ENCODE measurements around the gene MAMLD1. TPM values are rescaled to one million over a fixed set of nuclear protein-coding genes. Genes with fewer than 3 reads are reported as not detected.
A peak's percentile ranks its signal among the peaks of the same experiment; 100 is the strongest.

The MAMLD1 gene
- total RNA-seq, 1 experiment from 2014 or later, result 3.2 TPM

- no peak for DNase-seq (ENCODE audit: low spot score)
- Histone ChIP-seq H3K27ac (ENCODE audit: low read depth, low read length, poor library complexity, severe bottlenecking) (no peak overlapping the region), H3K4me1 (ENCODE audit: insufficient read depth, low read length, poor library complexity, severe bottlenecking) (no peaks in the 10 kb centered on the region), H3K4me3 (ENCODE audit: low read depth, low read length, poor library complexity, severe bottlenecking) (no peak overlapping the region), H3K36me3 (ENCODE audit: insufficient read depth, low read length, poor library complexity, severe bottlenecking) (no peaks in the 10 kb centered on the region), H3K27me3 (replicated peaks; ENCODE audit: insufficient read depth, low read depth, low read length, poor library complexity) (peaks cover 21% of the 10 kb centered on the region), H3K9me3 (ENCODE audit: low read depth, low read length, poor library complexity, severe bottlenecking) (no peaks in the 10 kb centered on the region)
- intact Hi-C loops (cut with micrococcal nuclease; ENCODE audit: unreplicated experiment), result no loop called here
- ChIA-PET CTCF (no interaction called here), POLR2A (ENCODE audit: low non-redundant PET) (no interaction called here)
- TF ChIP-seq EZH2 (IDR thresholded peaks at IDR 0.05; ENCODE audit: borderline replicate concordance, low read depth, low read length, poor library complexity, severe bottlenecking) (no peak), CTCF (conservative IDR thresholded peaks at IDR 0.05; ENCODE audit: low read depth, low read length) (no peak)
- BruUV-seq (replicated peaks), result no TSS peak
Observed at GRCh38 chrX:150360331-150360730, 2.8 kb upstream of the MAMLD1 start.

- no peak overlapping the region for H3K27ac ChIP-seq (ENCODE audit: low read depth, low read length, poor library complexity, severe bottlenecking)
- H3K4me1 ChIP-seq (ENCODE audit: insufficient read depth, low read length, poor library complexity, severe bottlenecking), result no peaks in the 10 kb centered on the region
- H3K27me3 ChIP-seq (replicated peaks; ENCODE audit: insufficient read depth, low read depth, low read length, poor library complexity), result peaks cover 21% of the 10 kb centered on the region
- no peaks in the 10 kb centered on the region for H3K36me3 ChIP-seq (ENCODE audit: insufficient read depth, low read length, poor library complexity, severe bottlenecking)
- intact Hi-C loops (cut with micrococcal nuclease; ENCODE audit: unreplicated experiment), result no loop called here
- ChIA-PET CTCF (no interaction called here), POLR2A (ENCODE audit: low non-redundant PET) (no interaction called here)
- no peak for DNase-seq (ENCODE audit: low spot score)
- TF ChIP-seq CTCF (conservative IDR thresholded peaks at IDR 0.05; ENCODE audit: low read depth, low read length) (no peak), EZH2 (IDR thresholded peaks at IDR 0.05; ENCODE audit: borderline replicate concordance, low read depth, low read length, poor library complexity, severe bottlenecking) (no peak)
- H3K9me3 ChIP-seq (ENCODE audit: low read depth, low read length, poor library complexity, severe bottlenecking), result no peaks in the 10 kb centered on the region
- peak overlapping the region; percentile 53 for H3K4me3 ChIP-seq (ENCODE audit: low read depth, low read length, poor library complexity, severe bottlenecking)
- BruUV-seq (replicated peaks), result no TSS peak
Observed at GRCh38 chrX:150361070-150361776, 1.9 kb upstream of the MAMLD1 start.

- H3K9me3 ChIP-seq (ENCODE audit: low read depth, low read length, poor library complexity, severe bottlenecking), result no peaks in the 10 kb centered on the region
- H3K36me3 ChIP-seq (ENCODE audit: insufficient read depth, low read length, poor library complexity, severe bottlenecking), result no peaks in the 10 kb centered on the region
- TF ChIP-seq CTCF (conservative IDR thresholded peaks at IDR 0.05; ENCODE audit: low read depth, low read length), result no peak
- no peak for TF ChIP-seq EZH2 (IDR thresholded peaks at IDR 0.05; ENCODE audit: borderline replicate concordance, low read depth, low read length, poor library complexity, severe bottlenecking)
- peak overlapping the region; percentile 53 for H3K4me3 ChIP-seq (ENCODE audit: low read depth, low read length, poor library complexity, severe bottlenecking)
- CTCF ChIA-PET, result no interaction called here
- POLR2A ChIA-PET (ENCODE audit: low non-redundant PET), result no interaction called here
- H3K27ac ChIP-seq (ENCODE audit: low read depth, low read length, poor library complexity, severe bottlenecking), result no peak overlapping the region
- DNase-seq (ENCODE audit: low spot score), result no peak
- no TSS peak for BruUV-seq (replicated peaks)
- H3K27me3 ChIP-seq (replicated peaks; ENCODE audit: insufficient read depth, low read depth, low read length, poor library complexity), result peaks cover 21% of the 10 kb centered on the region
- intact Hi-C loops (cut with micrococcal nuclease; ENCODE audit: unreplicated experiment), result no loop called here
- H3K4me1 ChIP-seq (ENCODE audit: insufficient read depth, low read length, poor library complexity, severe bottlenecking), result no peaks in the 10 kb centered on the region
Observed at GRCh38 chrX:150361777-150362351, 1.3 kb upstream of the MAMLD1 start.
